ENCODE measurements around the gene CCDC171.

GRCh38 chr9:15529566-15530324 is 23.1 kb upstream of the CCDC171 start:
- no peak for TF ChIP-seq CTCF (IDR thresholded peaks at IDR 0.05; ENCODE audit: poor library complexity, severe bottlenecking)
- TF ChIP-seq REST (IDR thresholded peaks at IDR 0.05; ENCODE audit: borderline replicate concordance): no peak
- no peak for TF ChIP-seq EZH2 (IDR thresholded peaks at IDR 0.05; ENCODE audit: borderline replicate concordance, insufficient read depth, low read length, poor library complexity, severe bottlenecking)
- no peak for TF ChIP-seq EP300 (conservative IDR thresholded peaks at IDR 0.05; ENCODE audit: poor library complexity, severe bottlenecking)
